DND-41 (cell line): ENCODE results near the gene MAML3.

ENCODE experiments used
- ATAC-seq: fragments of 200-7000 bp; cut with Tn5 transposase; 3 replicates; pipeline ENCODE4 v1.9.1; 2021; ENCODE audit warnings: low read depth; ENCODE audit not compliant: insufficient read depth
- DNase-seq: peaks from one replicate; pipeline ENCODE4 v3.0.0-alpha.2; 2020
- H2AFZ ChIP-seq: 2 replicates; pipeline ENCODE4 v1.6.0; 2012; ENCODE audit warnings: low read depth, low read length
- H3K27ac ChIP-seq: 2 replicates; pipeline ENCODE4 v1.5.1; 2012; ENCODE audit warnings: low read length, inconsistent platforms
- H3K27me3 ChIP-seq: fragments of 200-600 bp; sonication (generic); 2 replicates; pipeline ENCODE4 v1.6.0; 2012; ENCODE audit warnings: low read length, mild to moderate bottlenecking, inconsistent platforms; ENCODE audit not compliant: insufficient read depth, poor library complexity
- H3K36me3 ChIP-seq: 2 replicates; pipeline ENCODE4 v1.5.1; 2012; ENCODE audit warnings: low read length, inconsistent platforms; ENCODE audit not compliant: insufficient read depth
- H3K4me1 ChIP-seq: 2 replicates; pipeline ENCODE4 v1.5.1; 2012; ENCODE audit warnings: mild to moderate bottlenecking, low read length; ENCODE audit not compliant: insufficient read depth
- H3K4me2 ChIP-seq: 2 replicates; pipeline ENCODE4 v1.6.0; 2012; ENCODE audit warnings: mild to moderate bottlenecking, moderate library complexity, low read length, inconsistent platforms; ENCODE audit not compliant: insufficient read depth
- H3K4me3 ChIP-seq, 2 experiments: fragments of 200-600 bp in 1 of 2; shearing (Covaris generic) in 1 of 2; 2 replicates each; pipeline ENCODE4 v1.5.1; 2012 to 2016; ENCODE audit warnings: inconsistent platforms in 2 of 2, low read length in 2 of 2, mild to moderate bottlenecking in 2 of 2, low read depth in 1 of 2, moderate library complexity in 1 of 2
- H3K79me2 ChIP-seq: 2 replicates; pipeline ENCODE4 v1.6.0; 2012; ENCODE audit warnings: low read length, inconsistent platforms; ENCODE audit not compliant: insufficient read depth
- H3K9ac ChIP-seq: 2 replicates; pipeline ENCODE4 v1.6.0; 2012; ENCODE audit warnings: low read depth, mild to moderate bottlenecking, inconsistent platforms, low read length, moderate library complexity
- H3K9me3 ChIP-seq: 2 replicates; pipeline ENCODE4 v1.5.1; 2012; ENCODE audit warnings: low read length, moderate library complexity, mild to moderate bottlenecking, inconsistent platforms; ENCODE audit not compliant: insufficient read depth, severe bottlenecking
- H4K20me1 ChIP-seq: 2 replicates; pipeline ENCODE4 v1.6.0; 2012; ENCODE audit warnings: low read length; ENCODE audit not compliant: insufficient read depth
- CTCF ChIP-seq: IDR thresholded peaks from 2 replicates; pipeline ENCODE4 v1.5.1; 2012; ENCODE audit warnings: borderline replicate concordance, low read length, moderate library complexity, mild to moderate bottlenecking; ENCODE audit not compliant: poor library complexity, severe bottlenecking; ENCODE audit errors: extremely low read depth
- EZH2 ChIP-seq: IDR thresholded peaks from 3 replicates; pipeline ENCODE4 v1.6.1; 2012; ENCODE audit warnings: borderline replicate concordance, low read depth, mild to moderate bottlenecking, moderate library complexity, low read length, inconsistent platforms; ENCODE audit not compliant: severe bottlenecking

The MAML3 gene

DNA sequence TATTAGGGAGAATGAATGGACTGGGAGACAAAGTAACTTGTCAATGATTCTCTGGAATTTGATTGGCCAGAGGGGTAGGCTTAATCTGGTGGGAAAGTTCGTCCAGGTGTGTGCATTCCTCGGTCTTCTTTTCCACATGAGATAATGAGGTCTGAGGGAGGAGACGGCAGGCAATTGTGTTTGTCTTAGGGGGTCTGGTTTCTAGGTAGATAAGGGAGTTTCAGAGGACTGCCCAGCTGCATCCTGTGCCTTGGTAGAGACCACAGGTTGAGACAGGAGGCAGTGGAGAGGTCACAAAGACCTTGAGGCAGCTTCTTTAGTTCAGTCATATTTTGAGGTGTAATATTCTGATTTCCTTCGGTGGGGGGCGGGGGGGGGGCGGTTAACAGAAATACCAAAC, 484.1 kb downstream of the MAML3 start:
- no peaks in the 10 kb centered on the region for H3K27me3 ChIP-seq
- no peak overlapping the region for H2AFZ ChIP-seq
- peaks cover 16% of the 10 kb centered on the region for H3K79me2 ChIP-seq
- no peaks in the 10 kb centered on the region for H3K36me3 ChIP-seq
- no peak overlapping the region for H3K4me3 ChIP-seq
- no peak overlapping the region for H3K4me2 ChIP-seq
- H4K20me1 ChIP-seq, result no peaks in the 10 kb centered on the region
- no peak overlapping the region for H3K9ac ChIP-seq
- no peak overlapping the region for H3K27ac ChIP-seq
- peaks cover 30% of the 10 kb centered on the region for H3K4me1 ChIP-seq
- DNase-seq (no peak), ATAC-seq (no peak)
- TF ChIP-seq EZH2 (no peak), CTCF (no peak)
- H3K9me3 ChIP-seq, result no peaks in the 10 kb centered on the region

- no peaks in the 10 kb centered on the region for H3K9me3 ChIP-seq
- no peak overlapping the region for H3K4me2 ChIP-seq
- peaks cover 32% of the 10 kb centered on the region for H3K4me1 ChIP-seq
- H4K20me1 ChIP-seq, result no peaks in the 10 kb centered on the region
- H3K9ac ChIP-seq, result no peak overlapping the region
- H3K27me3 ChIP-seq, result no peaks in the 10 kb centered on the region
- TF ChIP-seq CTCF, result no peak
- no peak for TF ChIP-seq EZH2
- H3K4me3 ChIP-seq, result no peak overlapping the region
- peaks cover 16% of the 10 kb centered on the region for H3K79me2 ChIP-seq
- H3K27ac ChIP-seq, result no peak overlapping the region
- ATAC-seq (no peak), DNase-seq (no peak)
- H2AFZ ChIP-seq, result no peak overlapping the region
- no peaks in the 10 kb centered on the region for H3K36me3 ChIP-seq
Observed at GRCh38 chr4:139669335-139669734, 484.6 kb downstream of the MAML3 start.

DNA sequence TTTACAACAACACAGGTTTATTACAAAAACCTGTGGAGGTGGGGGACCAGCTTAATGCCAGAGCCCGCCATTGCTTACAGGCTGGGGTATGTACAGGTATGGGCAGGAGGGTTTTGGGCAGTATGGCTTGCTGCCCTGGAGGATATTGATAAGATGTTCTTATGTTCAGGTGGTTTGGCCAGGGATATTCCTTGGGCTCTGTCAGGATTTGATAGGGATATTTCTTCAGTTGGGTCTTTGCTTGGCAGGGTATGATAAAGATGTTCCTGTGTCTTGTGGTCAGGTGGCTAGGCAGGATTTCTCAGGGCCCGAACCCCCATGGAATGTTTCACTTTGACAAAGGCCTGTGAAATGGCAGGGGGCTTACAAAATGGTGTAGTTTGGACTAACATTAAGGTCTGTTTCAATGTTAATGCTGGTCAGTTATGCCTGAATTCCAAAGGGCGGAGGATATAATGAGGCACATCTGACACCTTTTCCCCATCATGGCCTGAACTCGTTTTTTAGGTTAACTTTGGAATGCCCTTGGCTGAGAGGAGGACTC, 485.3 kb downstream of the MAML3 start:
- Histone ChIP-seq H3K4me2 (no peak overlapping the region), H3K27ac (no peak overlapping the region), H2AFZ (no peak overlapping the region), H4K20me1 (no peaks in the 10 kb centered on the region), H3K4me1 (peaks cover 32% of the 10 kb centered on the region), H3K4me3 (no peak overlapping the region), H3K79me2 (peaks cover 16% of the 10 kb centered on the region), H3K9me3 (no peaks in the 10 kb centered on the region), H3K9ac (no peak overlapping the region), H3K36me3 (no peaks in the 10 kb centered on the region), H3K27me3 (no peaks in the 10 kb centered on the region)
- no peak for DNase-seq
- TF ChIP-seq CTCF, result no peak
- TF ChIP-seq EZH2, result no peak
- ATAC-seq, result no peak

GRCh38 chr4:139668036-139668435, 485.9 kb downstream of the MAML3 start:
- Histone ChIP-seq H4K20me1 (no peaks in the 10 kb centered on the region), H3K27me3 (no peaks in the 10 kb centered on the region), H2AFZ (no peak overlapping the region), H3K9me3 (no peaks in the 10 kb centered on the region), H3K9ac (no peak overlapping the region), H3K79me2 (peaks cover 16% of the 10 kb centered on the region), H3K4me1 (peaks cover 32% of the 10 kb centered on the region), H3K36me3 (no peaks in the 10 kb centered on the region), H3K4me3 (no peak overlapping the region), H3K27ac (no peak overlapping the region), H3K4me2 (0 out of 2 replicates have a peak overlapping the region, but pooled peaks have one; percentile 64)
- DNase-seq (no peak), ATAC-seq (no peak)
- TF ChIP-seq CTCF (no peak), EZH2 (no peak)
